H1 (cell line): ENCODE results near the gene ACP3. TPM values are rescaled to one million over a fixed set of nuclear protein-coding genes. Genes with fewer than 3 reads are reported as not detected.

Experiments
- ATF2 ChIP-seq: IDR thresholded peaks from 2 replicates; pipeline ENCODE4 v1.6.1; 2012; ENCODE audit warnings: low read length, inconsistent platforms
- CREB1 ChIP-seq: IDR thresholded peaks from 2 replicates; pipeline ENCODE4 v1.6.1; 2012; ENCODE audit warnings: inconsistent platforms
- GABPA ChIP-seq: IDR thresholded peaks from 2 replicates; pipeline ENCODE4 v1.6.1; 2011; ENCODE audit warnings: mild to moderate bottlenecking, low read length, moderate library complexity, borderline replicate concordance; ENCODE audit not compliant: insufficient read depth
- HDAC2 ChIP-seq, 2 experiments: fragments of 300-600 bp in 1 of 2; sonication (generic) in 1 of 2; IDR thresholded peaks; 2 replicates each; pipeline ENCODE4 v1.6.1; 2011 to 2012; ENCODE audit warnings: low read depth in 2 of 2, low read length in 2 of 2, mild to moderate bottlenecking in 2 of 2, moderate library complexity in 2 of 2, borderline replicate concordance in 1 of 2, inconsistent platforms in 1 of 2
- RAD21 ChIP-seq, 2 experiments: IDR thresholded peaks in 1 of 2; conservative IDR thresholded peaks in 1 of 2; 2 replicates each; pipeline ENCODE4 v1.6.1; 2011; ENCODE audit warnings: low read depth in 2 of 2, low read length in 2 of 2, improper control_type of control experiment in 1 of 2, inconsistent platforms in 1 of 2, mild to moderate bottlenecking in 1 of 2, moderate library complexity in 1 of 2
- RXRA ChIP-seq: IDR thresholded peaks from 2 replicates; pipeline ENCODE4 v1.6.1; 2011; ENCODE audit warnings: low read depth, mild to moderate bottlenecking, low read length, moderate library complexity; ENCODE audit not compliant: insufficient read depth
- SIX5 ChIP-seq: IDR thresholded peaks from 2 replicates; pipeline ENCODE4 v1.6.1; 2011; ENCODE audit warnings: mild to moderate bottlenecking, low read depth, low read length
- polyA plus RNA-seq, 7 experiments: library from polyadenylated mRNA; depleted of rRNA in 3 of 7; stranded (reverse) in 5 of 7; unstranded in 2 of 7; fragments of >200 nt in 5 of 7; fragments of 200-250 nt in 2 of 7; gene quantifications; 1 replicate in 5 of 7; 2 replicates in 1 of 7; 4 replicates in 1 of 7; pipeline versions ENCODE4 v1.2.1 to v1.2.3, GENCODE V29; 2011 to 2013; ENCODE audit warnings: missing spikeins in 2 of 7, mixed read lengths in 2 of 7
- total RNA-seq: library from RNA; stranded (reverse); fragmentation: NEBNext Ultra II Directional; extraction: Animal tissue kit (Norgen Biotek cat#: 25700); gene quantifications from 2 replicates; pipeline ENCODE4 v1.2.1, GENCODE V29; 2021

Gene ACP3
- total and polyA plus RNA-seq, 2 of the 8 experiments (the other 6 are each of a cell fraction or from before 2014, with no cell fraction given): 1.2 to 1.4 TPM

- TF ChIP-seq RAD21 (IDR thresholded peaks at IDR 0.05 in 1 of 2, conservative IDR thresholded peaks at IDR 0.05 in 1 of 2; ENCODE audit: low read depth in 2 of 2, low read length in 2 of 2) (no peak), GABPA (no peak), RXRA (no peak), HDAC2 (IDR thresholded peaks at IDR 0.05; ENCODE audit: borderline replicate concordance in 1 of 2, low read depth in 2 of 2, low read length in 2 of 2) (no peak), SIX5 (no peak), CREB1 (no peak), ATF2 (no peak)
- TF ChIP-seq, all 59 proteins: peak for 0
Observed at GRCh38 chr3:132347811-132348210, 30.6 kb downstream of the ACP3 start (continued).
